GM18511 (cell line): ENCODE results near the gene ARMC9.

Experiments used
- ATAC-seq: cut with Tn5 transposase; IDR thresholded peaks from one replicate; pipeline ENCODE4 v1.9.1; 2021; ENCODE audit warnings: mild to moderate bottlenecking, moderate library complexity; ENCODE audit not compliant: unreplicated experiment

Gene ARMC9

DNA sequence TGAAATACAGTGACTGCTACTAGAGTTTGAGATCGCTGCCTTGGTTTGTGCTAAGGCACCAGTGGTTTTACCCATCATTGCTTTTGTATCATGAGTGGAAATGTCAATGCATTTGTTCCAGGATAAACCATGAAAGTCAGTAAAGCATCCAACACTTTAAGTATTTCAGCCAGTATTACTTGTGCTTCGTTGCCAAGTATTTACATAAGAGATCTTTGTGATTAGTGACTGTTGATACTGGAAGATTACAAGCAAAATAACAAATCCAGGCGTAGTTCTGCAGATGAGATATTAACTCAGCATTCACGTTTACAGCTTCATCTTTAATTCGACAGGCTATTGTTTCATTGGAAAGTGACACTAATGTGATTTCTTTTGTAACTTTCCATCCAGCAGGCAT is 106.8 kb downstream of the ARMC9 start:
- no peak for ATAC-seq

DNA sequence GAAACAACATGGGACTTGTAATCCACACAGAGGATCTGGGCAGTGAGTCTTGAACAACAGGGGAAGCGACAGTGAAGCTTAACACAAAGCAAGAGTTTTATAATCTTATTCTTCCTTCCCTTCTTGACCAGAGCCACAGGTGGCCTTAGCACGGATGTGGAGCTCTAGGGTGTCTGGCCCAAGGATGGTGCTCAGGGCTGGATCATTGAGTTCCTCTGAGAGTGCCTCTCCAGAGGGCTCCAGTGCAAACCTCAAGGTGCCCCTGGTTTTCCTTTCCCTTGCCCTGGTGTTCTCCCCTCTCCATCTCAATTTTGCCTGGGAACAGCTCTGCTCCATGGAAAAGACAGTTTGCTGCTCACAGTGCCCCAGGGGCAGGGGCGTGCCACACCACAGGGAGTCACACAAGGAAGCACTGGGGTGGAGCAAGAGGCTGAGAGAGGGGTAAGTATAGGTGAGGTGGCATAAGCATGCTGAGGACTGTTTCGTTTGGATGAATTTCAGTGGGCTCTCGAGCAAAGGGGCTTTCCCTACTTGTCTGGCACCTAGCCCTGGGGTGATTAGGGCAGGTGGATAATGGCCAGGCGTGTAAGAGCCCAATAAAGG is 108.5 kb downstream of the ARMC9 start:
- ATAC-seq, result no peak

DNA sequence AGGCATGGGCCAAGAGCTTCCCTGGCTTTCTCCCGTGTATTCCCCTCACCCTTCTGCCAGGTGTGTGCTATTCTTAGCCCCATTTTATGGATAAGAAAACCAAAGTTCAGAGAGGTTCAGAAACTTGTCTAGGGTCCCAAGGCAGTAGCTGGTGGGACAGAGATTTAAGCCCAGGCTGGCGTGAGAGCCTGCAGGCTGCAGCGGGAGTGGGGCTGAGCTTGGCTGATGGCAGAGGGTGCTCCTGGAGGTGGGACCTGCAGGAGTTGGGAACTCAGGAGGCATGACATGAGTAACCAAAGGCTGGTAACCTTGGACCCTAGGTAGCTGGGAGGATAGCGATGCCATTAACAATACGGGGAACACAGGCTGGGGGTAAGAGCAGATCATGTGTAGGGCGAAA is 109.8 kb downstream of the ARMC9 start:
- no peak for ATAC-seq

DNA sequence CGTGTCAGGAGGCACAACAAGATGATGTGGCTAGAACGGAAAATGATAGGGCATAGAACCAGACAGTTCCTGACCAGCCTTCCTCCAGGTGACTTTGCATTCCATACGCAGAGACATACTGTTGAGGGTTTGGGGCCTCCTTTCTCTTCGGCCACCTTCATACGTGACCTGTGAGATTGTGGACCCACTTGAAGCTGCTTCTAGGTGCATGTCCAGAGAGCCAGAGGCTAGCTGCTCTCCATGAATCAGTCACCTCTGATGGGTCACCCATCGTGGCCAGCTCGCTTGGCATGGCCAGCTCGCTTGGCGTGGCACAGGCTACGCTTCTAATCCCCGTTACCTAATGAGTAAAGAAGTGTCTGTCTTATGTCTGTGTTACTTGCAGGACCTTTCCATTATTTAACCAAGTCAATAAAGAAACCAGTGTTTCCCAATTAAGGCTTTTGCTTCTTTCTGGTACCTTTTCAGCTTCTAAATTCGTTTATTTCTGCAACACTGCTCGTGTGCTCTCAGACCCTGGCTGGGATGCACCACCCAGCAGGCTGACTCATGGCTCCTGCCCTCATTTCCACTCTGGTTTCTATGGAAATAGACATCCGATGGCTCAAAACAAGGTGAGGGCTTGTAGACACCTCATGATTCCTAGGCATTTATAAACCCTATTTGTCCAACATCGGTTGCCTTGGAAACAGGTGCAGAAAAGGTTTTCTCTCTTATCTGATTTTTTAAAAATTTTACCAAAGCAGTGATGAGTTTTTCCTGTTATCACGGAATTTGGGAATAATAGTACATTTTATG is 110.4 kb downstream of the ARMC9 start:
- ATAC-seq, result no peak

DNA sequence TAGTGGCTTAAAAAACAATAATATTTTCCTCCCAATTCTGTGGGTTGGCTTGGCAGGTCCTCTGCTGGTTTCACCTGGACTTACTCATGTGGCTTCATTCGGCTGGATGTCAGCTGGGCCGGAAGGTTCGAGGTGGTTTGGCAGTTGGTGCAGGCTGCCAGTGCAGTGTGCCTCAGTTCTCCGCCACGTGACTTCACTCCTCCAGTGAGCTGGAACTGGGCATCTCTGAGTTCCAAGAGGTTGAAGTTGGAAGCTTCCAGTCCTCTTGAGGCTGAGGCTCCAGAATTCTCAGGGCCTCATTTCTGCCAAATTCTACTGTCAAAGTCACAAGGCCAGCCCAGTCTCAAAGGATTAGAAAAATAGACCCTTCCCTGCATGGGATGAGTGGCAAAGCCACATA is 113.6 kb downstream of the ARMC9 start:
- no peak for ATAC-seq

DNA sequence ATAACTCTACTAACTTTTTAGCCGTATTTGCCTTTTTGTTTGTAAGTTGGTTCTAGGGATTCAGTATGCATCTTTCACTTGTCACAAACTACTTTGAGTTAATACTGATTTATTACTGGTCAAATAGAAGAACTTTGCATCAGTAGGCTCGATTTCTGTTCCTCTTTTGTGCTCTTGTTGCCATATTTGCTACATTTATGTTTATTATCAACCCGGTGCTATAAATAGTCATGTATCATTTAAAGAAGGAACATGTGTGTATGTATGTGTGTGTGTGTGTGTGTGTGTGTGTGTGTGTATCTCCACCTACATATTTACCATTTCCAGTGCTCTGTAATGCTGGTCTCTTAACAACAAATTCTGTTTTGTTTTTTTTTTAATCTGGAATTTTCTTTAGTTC is 117.5 kb downstream of the ARMC9 start:
- ATAC-seq, result no peak

DNA sequence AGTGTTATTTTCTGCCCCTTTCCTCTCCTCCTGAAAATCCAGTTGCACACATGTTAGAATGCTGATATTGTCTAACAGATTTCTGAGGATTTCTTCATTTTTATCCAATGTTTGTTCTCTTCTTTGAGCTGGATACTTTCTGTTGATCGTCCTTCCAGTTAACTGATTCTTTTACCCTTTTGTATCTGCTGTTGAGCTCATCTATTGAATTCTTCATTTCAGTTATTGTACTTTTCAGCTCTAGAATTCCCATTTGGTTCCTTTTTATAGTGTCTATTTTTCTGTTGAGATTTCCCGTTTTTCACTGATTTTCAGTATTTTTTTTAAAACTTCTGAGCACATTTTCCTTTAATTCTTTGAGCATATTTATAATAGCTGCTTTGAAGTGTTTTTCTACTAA is 119.1 kb downstream of the ARMC9 start:
- no peak for ATAC-seq

DNA sequence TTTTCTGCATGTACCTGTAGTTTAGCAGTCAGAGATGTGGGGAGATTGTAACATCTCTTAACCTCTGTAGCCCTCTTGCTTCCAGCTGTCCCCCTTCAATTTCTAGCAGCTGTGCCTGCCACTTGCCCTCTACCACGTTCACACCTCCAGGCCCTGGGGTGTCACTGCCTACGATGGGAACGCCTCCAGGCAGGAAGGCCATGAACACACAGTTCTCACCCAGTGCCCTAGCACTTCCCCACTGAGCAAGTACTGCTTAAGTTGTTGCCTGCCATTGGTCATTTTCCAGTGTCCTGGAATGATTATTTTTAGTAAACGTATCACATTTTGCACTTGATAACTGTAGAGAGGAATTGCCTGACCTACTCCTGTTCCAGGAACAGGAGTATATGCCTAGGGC is 120.0 kb downstream of the ARMC9 start:
- no peak for ATAC-seq

DNA sequence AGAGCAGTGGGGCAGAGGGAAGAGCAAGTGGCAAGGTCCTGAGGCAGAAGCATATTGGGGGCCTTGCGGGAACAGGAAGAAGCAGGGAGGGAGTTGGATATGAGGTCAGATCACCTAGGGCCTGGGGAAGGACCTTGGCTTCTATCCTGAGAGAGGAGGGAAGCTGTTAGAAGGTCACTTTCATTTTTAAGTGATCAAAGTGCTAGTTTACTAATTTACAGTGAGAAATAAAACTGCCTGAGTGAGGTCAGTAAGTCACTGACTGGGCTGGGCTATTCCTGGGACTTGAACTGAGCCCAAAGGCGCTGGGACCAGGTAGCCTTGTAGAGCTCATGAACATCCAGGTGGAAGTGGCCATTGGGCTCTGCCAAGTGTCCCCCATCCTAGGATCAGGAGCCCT is 120.5 kb downstream of the ARMC9 start:
- ATAC-seq, result no peak

DNA sequence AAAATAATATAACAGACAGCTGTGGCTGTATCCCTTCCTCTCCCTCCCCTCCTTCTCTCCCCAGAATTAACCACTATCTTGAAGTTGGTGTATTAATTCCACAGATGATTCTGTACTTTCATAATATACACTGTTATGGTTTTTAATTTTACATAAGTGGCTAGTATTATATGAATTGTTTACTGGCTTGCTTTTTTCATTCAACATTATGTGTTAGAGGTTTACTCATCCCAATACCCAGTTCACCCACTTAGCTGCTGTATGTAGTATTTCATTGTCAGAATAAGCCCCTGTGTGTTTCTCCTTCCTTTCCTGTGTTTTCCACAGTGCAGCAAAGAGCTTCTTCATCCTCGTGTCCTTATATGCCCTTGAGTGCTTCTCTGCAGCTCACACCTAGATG is 121.4 kb downstream of the ARMC9 start:
- no peak for ATAC-seq

DNA sequence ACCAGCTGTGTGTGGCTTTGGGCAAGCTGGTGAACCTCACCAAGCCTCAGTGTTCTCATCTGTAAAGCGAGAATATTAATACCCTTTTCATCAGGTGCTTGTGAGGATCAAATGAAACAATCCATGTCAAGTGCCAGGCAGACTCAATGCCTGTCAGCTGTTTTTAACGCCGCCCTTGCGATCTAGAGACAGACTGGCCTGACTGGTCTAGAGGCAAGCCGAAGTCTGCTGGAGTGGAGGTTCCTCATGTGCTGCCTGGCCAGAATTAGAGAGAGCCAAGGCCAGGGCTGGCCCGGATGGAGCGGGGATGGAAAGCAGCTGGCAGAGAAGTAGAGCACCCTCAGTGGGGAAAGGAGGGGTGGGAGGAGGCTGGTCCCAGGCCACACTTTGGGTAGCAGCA is 122.6 kb downstream of the ARMC9 start:
- ATAC-seq, result no peak

DNA sequence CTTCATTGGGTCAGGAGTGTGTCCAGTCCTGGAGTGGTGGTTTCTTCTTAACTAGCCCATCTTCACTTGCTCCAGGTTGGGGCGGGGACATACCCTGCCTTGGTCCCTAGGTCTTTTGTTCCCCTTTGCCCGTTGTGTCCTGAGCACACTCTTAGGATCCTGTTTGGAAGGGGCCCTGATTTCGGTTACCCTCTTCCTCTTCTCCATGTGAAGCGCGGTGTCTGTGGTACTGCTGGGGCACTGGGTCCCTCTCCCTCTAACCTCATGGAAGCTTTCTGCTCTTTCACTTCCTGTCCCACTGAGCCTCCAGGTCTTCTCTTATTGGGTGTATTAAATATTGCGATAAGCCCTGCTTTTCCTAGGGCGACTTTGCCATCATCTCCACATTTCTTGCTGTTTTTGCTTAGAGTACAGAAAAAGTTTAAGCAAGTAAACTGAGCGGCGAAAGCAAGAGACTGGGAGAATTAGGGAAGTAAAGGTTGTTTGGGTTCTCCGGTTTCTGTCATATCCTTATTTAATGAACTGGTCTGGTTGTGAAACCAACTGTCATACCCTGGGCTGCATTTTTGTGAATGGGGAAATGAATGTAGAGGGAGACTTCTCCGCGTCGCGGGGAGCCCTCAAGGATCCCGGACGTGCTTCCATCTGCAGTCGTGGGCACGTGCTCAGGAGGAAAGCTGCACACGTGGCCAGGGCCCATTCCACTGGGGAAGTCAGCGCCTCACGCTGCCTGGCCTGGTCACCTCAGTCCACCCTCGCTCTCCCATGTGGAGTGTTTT is 123.3 kb downstream of the ARMC9 start:
- ATAC-seq, result no peak

DNA sequence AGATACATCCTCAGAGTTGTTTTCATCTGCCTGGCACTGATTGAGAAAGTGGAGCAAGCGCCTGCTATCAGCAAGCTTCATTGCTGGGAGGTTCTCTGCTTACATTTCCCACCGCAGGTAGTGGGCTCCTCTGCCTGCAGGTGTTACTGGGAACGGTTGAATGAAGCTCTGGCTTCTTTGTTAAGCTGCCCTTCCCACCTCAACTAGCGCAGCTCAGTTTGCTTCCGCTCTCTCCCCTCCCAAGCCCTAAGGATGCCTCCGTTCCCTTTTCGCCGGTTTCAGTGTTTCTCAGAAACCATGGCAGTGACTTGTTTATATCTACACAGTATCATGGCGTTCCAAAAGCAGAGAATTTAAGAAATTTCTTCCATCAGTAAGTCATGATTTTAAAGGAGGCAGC is 124.9 kb downstream of the ARMC9 start:
- ATAC-seq, result no peak

DNA sequence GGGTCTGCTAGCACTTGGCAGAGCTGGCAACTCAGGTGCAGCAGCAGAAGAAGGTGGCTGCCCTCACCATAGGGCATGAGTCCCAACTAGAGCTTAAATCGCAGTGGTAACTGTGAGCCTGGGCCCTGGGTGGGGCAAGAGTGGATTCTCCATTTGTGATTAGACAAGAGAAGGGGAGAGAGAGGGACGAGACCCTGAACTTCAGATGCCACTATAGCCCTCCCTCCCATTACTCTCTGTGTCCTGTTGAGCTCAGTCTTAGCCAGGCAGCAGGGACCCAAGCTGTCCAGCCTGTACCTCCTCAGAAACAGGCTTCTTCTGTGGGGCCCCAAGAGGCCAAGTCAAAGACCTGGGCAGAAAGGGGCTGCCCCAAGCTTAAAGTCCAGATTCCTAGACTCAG is 127.4 kb downstream of the ARMC9 start:
- no peak for ATAC-seq

DNA sequence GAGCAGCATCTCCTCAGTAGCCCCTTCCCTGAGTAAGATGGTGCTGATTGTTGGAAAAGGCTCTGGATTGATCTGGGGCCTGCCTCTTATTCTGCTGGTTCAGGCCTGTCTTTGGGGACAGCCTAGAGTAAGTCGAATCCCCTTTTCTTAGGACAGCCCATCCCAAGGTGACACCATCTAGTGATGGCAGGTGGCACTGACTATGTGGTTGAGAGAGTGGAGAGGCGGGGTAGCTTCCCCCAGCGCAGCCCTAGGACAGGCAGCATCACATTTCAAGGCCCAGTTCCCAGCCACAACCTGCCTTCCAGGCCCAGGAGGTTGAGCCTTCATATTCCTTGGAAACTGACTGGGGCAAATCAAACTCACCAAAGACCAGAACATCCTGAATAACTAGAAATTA is 128.0 kb downstream of the ARMC9 start:
- ATAC-seq, result no peak

DNA sequence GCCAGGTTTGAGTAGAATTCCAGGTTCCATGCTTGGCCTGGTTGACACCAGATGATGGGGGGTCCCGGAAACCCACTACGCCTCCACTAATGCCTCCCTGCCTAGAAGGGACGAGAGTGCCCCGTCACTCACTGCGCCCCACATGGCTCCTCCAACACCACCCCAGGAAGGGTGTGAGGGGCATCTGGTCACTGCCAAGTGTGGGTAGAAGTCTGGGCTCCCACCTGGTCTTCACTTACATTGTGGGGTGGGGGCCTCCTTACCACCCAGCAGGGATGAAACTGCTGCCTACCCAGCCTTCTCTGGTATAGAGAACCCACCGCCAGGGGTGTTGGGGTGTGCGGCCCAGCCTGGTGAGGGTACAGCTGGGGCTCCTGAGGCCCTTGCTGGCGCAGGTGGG is 131.9 kb downstream of the ARMC9 start:
- ATAC-seq, result no peak

DNA sequence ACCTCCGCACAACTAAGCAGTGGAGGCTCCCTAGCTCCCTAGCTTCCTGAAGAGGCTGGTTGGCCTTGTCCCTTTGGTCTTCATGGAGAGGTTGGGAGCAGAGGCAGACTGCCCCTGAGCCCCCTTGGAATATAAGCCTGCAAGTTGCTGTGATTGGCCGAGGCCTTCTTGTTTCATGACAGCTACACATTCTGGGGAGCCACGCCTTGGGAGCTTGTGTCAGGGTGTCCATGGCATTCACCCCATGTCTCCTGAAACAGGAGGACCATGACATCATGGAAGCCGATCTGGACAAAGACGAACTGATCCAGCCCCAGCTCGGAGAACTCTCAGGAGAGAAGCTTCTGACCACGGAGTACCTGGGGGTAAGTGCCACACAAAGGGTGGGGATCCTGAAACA is 133.1 kb downstream of the ARMC9 start:
- no peak for ATAC-seq

DNA sequence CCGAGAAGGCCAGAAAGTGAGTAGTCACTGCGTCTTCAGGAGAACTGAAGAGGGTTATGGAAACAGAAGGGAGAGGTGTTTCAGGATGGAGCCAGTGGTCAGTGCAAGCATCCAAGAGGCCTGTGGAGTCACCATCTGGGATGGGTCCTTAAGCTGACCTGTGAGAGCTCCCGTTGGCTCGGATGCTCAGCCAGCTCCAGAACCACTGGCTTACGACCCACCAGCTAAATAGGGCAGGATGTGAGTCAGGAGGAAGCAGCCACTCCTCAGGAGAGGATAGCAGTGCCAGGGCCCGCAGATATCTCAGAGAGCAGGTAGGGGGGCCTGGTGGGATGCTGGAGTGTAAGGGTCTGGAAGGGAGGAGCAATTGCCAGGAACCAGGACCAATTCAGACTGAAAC is 134.0 kb downstream of the ARMC9 start:
- ATAC-seq, result no peak

DNA sequence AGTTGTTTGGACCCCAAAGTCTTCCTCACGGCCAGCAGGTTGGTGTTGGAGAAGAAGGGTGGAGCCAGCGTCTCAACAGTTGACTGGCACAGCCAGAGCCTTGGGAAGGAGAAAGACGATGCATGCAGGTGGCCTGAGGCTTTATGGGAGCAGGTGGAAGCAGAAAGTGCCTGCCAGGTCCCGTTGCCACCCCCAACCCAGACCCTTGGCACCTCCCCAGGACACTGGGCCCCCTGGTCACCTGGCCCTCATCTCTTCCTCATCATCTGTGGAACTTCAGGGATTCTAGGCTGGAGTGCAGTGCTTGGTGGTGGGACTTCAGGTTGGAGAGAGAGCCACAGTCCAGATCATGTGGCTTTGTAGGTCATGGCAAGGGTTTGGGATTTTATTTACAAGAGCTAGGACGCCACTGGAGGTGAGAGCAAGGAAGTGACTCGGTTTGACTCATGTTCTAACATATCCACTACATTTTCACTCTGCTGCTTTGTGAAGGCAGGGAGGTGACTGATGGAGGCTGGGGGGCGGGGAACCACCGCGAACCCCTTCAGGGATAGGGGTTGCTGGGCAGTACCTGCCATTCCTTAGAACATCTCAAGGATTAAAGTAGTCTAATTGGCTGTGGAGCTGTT is 134.6 kb downstream of the ARMC9 start:
- ATAC-seq, result no peak

DNA sequence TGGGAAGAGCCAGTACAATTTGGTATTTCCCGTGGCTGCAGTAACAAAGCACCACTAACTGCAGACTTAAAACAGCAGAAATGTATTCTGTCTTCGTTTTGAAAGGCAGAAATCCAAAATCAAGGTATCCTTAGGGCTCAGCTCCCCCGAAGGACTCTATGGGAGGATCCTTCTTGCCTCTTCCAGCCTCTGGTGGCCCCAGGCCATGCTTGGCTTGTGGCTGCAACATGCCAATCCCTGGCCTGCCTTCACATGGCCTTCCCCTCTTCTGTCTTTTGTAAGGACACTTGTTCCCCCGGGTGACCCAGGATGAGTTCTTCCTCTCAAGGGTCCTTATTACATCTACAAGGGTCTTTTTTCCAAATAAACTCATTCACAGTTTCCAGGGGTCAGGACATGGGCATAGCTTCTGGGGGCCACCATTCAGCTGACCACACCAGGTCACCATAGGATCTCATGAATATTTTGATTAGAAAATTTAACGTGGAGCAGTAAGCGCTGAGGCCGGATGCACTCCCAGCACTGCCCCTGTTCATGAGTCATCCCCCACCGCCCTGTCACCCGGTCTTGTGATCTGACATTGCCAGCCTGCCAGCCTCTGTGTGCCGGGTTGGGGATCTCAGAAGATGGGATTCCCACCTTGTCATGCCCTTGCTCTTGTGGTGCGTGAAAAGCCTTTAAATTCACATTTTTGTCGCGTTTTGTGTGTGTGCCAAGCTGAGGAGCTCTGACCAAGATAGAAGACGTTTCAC is 135.9 kb downstream of the ARMC9 start:
- ATAC-seq, result no peak

DNA sequence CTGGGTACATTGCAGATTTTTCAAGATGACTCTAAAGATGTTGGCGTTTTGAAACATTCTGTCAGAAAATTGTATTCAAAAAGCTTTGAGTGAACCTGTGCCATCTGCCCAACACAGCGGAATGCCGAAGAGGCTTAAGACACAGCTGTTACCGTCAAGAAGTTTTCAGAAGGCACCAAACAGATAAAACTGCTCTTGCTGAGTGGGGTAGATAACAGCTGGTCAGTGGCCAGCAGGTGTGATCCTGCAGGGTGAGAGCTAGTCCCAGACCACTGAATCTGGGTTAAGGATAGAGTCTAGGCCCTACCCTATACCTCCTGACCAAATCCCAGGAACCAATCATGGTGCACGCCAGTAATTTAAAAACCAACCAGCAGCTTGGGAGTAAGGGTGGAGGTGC is 136.6 kb downstream of the ARMC9 start:
- no peak for ATAC-seq
